A549 (cell line): ENCODE measurements around the gene KCNV2.

ENCODE experiments used
- BCL3 ChIP-seq: fragments of >200 bp; sonication (Bioruptor Twin); formaldehyde crosslinking; IDR thresholded peaks from 3 replicates; pipeline ENCODE4 v1.6.1; 2016
- CHD4 ChIP-seq: fragments of 200-600 bp; sonication (generic); IDR thresholded peaks from 2 replicates; pipeline ENCODE4 v1.6.1; 2016; ENCODE audit warnings: antibody characterized with exemption, mild to moderate bottlenecking, borderline replicate concordance
- CTCF ChIP-seq: fragments of >200 bp; sonication (Bioruptor Twin); formaldehyde crosslinking; IDR thresholded peaks from 3 replicates; pipeline ENCODE4 v1.5.1; 2016
- MAX ChIP-seq: IDR thresholded peaks from 2 replicates; pipeline ENCODE4 v1.6.1; 2012
- NR3C1 ChIP-seq: fragments of >200 bp; sonication (Bioruptor Twin); formaldehyde crosslinking; IDR thresholded peaks from 3 replicates; pipeline ENCODE4 v1.6.1; 2017
- POLR2A ChIP-seq: IDR thresholded peaks from 2 replicates; pipeline ENCODE4 v1.6.1; 2012; ENCODE audit warnings: mild to moderate bottlenecking, low read length
- SREBF2 ChIP-seq: fragments of 450-650 bp; IDR thresholded peaks from 2 replicates; pipeline ENCODE4 v1.6.1; 2014; ENCODE audit warnings: mild to moderate bottlenecking, moderate library complexity

- TF ChIP-seq CTCF (no peak), CHD4 (no peak), MAX (no peak), SREBF2 (no peak), BCL3 (no peak), POLR2A (no peak), NR3C1 (no peak)
Observed at GRCh38 chr9:2741441-2742158, 24.3 kb downstream of the KCNV2 start.
